Urothelium cell line (cell line): ENCODE measurements around the gene ZCCHC3.

ENCODE experiments used
- DNase-seq: peaks from one replicate; pipeline ENCODE4 v3.0.0; 2011; ENCODE audit warnings: low spot score, mixed read lengths
- FAIRE-seq: peaks from 2 replicates; lab custom pipeline; 2011; peaks lifted over from hg19 to GRCh38; lab: Jason Lieb, UNC

Gene ZCCHC3

GRCh38 chr20:311609-312008, 14.2 kb downstream of the ZCCHC3 start:
- FAIRE-seq: no peak
- no peak for DNase-seq

DNA sequence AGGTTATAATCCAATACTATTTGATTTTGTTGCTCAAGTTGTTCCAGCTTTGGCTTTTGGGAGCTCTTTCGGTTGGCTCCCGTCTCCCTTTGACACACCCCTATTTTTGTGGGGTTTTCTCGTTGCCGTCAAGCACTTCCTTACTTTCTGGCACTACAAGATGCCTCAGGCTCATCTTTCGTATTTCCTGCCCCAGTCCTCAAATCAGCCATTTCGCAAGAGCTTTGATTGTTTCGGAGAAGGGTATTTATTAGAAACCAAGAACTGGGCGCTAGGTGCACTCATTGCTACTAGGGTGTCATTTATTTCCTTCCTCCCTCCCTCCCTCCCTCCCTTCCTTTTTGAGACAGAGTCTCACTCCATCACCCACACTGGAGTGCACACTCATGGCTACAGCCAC, 14.7 kb downstream of the ZCCHC3 start:
- FAIRE-seq: no peak
- DNase-seq: no peak

GRCh38 chr20:312866-313265, 15.5 kb downstream of the ZCCHC3 start:
- DNase-seq (no peak), FAIRE-seq (no peak)

GRCh38 chr20:313402-313801, 16.0 kb downstream of the ZCCHC3 start:
- no peak for FAIRE-seq
- DNase-seq: no peak

DNA sequence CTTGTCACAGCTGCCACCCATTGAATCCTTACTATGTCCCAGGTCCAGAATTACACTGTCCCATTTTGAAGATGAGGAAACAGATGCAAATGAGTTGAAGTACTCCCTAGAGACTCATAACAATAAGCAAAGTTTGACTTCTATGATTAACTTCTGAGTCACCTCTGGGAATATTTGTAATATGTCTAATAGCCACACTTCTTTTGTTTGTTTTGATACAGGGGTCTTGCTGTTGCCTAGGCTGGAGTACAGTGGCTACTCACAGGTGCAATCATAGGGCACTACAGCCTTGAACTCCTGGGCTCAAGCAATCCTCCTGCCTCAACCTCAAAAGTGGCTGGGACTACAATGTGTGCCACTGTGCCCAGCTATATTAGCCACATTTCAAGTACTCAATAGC, 16.6 kb downstream of the ZCCHC3 start:
- DNase-seq (no peak), FAIRE-seq (no peak)

DNA sequence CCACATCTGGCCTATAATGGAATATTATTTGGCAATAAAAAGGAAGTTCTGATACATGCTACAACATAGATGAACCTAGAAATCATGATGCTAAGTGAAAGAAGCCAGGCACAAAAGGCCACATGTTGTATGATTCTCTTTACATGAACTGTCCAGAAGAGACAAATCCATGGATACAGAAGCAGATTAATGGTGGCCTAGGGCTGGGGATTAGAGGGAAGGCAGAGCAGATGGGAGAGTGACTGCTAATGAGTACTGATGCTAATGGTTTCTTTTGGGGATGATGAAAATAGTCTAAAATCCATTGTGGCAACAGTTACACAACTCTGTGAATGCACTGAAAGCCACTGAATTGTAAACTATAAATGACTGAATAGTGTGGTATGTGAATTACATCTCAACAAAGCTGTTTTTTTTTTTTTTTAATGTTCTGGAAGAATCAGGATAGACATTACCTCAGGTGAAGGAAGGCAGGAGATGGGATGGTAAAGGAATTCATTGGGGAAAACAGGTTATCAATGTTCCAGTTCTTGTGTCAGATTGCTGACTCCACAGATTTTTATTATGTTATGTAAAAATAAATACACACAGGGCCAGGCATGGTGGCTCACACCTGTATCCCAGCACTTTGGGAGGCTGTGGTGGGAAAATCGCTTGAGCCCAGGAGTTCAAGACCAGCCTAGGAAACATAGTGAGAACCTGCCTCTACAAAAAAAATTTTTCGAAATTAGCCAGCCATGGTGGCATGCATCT, 19.1 kb downstream of the ZCCHC3 start:
- DNase-seq: no peak
- no peak for FAIRE-seq

GRCh38 chr20:324177-325044, 27.0 kb downstream of the ZCCHC3 start:
- FAIRE-seq (peak; percentile 98), DNase-seq (peak; percentile 90)

DNA sequence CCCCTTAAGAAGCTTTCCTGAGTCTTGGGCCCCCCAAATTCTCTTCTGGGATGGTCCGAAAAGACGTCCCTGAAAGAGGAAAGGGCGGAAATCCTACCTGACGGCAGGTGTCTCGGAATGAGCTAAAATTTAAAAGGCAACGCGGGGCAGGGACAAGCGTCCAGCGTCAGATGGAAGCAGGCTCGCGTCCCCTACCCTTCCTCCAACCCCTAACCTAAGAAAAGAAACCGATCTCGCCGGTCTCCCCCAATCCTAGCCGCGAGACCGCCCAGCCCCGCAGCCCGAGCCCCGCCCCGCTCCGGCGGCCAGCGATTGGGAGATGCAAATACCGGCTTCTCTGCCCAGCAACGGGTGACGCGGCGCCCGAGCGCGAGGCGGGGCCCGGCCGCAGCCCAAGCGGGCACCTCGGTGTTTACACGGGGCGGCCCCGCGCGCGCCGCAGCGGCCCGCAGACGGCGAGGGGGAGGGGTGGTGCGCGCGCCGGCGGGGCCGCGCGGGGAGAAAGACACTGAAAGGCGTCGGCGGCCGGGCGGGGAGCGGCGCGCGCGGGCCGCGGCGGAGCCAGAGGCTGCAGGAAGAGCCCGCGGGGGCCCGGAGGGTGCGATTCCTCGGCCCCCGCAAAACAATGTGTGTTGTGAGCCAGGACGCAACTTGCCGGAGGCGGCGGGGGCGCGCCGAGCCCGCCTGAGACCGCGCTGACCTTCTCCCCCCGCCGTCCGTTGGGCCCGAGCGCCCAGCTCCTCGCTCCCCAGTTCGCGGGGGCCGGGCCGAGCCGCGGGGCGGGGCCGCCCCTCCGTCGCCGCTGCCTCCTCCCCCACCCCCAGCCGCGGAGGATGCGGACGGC, 27.9 kb downstream of the ZCCHC3 start, which contains the start of gene SOX12:
Gene SOX12, plus strand, starts transcription at position 508 of the 844 bp plus-strand sequence. CDS start 373 bp downstream, outside the sequence.
- FAIRE-seq (peak; percentile 20), DNase-seq (peak; percentile 92)

DNA sequence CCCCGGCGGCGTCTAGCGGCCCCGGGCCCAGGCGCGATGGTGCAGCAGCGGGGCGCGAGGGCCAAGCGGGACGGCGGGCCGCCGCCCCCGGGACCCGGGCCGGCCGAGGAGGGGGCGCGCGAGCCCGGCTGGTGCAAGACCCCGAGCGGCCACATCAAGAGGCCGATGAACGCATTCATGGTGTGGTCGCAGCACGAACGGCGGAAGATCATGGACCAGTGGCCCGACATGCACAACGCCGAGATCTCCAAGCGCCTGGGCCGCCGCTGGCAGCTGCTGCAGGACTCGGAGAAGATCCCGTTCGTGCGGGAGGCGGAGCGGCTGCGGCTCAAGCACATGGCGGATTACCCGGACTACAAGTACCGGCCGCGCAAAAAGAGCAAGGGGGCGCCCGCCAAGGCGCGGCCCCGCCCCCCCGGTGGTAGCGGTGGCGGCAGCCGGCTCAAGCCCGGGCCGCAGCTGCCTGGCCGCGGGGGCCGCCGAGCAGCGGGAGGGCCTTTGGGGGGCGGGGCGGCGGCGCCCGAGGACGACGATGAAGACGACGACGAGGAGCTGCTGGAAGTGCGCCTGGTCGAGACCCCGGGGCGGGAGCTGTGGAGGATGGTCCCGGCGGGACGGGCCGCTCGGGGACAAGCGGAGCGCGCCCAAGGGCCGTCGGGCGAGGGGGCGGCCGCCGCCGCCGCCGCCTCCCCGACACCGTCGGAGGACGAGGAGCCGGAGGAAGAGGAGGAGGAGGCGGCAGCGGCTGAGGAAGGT, 28.7 kb downstream of the ZCCHC3 start:
- no peak for FAIRE-seq
- peak; percentile 40 for DNase-seq

- DNase-seq (peak; percentile 32), FAIRE-seq (no peak)
Observed at GRCh38 chr20:326645-327185, 29.3 kb downstream of the ZCCHC3 start.

DNA sequence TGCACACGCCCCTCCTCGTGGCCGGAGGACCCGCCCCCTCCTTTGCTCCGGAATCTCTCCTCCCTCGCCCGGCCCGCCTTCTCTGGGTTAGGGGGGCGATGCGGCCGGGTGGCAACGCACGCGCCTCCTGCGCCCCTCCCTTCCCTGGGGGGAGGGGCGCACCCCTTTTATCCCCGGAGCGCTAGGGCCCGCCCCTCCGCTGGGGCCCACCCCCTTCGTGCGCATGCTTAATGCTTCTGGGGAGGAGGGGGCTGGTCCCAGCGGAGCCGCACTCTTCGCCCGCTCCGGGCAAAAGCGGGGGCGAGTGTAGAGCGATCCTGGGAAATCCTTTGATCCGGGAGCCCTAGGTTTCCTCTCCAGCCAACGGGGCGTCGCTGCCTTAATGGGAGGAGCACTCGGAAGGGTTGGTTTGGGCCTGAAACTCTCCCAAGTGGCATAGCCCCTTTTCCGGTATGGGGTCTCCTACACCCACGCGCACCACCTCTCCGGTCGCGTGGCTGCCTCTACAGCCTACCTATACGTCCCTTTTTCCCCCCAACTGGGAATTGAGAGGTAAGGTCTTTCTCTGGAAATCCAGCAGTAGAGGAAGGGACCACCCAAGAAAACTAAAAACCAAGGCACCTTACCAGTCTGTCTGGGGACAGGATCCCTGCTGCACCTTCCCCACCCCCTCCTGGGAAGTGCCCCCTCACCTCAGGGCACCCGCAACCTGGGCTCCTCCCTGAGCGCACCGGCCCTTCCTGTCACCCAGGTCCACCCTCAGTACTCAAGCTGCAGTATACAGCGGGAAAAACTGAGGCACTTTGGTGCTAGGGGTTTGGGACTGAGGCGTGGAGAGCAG, 30.0 kb downstream of the ZCCHC3 start:
- DNase-seq: peak; percentile 92
- no peak for FAIRE-seq

DNA sequence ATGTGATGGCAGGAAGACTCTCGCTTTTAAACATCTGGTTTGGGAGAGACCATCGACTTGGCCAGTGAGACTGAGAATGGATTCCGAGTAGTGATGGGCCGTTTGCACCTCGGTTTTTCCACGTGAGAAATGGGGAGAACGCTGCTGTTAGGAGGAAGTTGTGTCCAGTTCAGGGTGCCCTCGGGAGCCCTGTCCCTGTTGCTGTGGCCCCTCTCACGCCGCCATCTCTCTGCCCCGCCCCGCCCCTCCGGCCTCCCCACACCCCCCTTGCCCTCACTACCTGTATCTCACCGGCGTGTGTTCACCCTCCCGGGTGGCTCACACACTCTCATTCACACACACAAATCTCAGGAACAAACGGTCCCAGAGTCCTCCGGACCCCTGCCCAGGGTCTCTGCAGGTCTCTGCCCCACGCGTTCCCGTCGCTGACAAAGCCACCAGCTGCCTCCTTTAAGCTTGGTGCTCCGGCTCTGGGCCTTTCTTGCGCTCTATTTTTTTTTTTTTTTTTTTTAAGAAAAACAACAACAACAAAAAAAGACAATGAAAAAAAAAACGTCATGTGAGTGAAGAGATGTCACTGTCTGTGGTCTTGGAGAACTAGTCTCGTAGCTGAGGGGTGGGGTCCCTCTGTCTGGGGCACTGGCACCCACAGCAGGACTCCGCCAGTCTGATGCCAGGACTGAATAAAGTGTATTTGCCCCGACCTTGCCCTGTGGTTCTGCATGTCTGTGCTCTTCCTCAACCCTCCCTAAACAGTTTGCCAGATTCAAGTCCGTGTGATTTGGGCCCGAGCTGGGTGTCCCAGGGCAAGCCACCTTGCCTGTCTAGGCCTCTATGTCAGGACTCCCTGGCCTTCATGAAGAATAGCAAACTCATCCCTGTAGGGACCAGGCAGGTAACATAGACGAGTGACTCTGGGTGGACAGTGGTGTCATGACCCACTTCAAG, 30.9 kb downstream of the ZCCHC3 start:
- DNase-seq: peak; percentile 12
- FAIRE-seq: no peak

DNA sequence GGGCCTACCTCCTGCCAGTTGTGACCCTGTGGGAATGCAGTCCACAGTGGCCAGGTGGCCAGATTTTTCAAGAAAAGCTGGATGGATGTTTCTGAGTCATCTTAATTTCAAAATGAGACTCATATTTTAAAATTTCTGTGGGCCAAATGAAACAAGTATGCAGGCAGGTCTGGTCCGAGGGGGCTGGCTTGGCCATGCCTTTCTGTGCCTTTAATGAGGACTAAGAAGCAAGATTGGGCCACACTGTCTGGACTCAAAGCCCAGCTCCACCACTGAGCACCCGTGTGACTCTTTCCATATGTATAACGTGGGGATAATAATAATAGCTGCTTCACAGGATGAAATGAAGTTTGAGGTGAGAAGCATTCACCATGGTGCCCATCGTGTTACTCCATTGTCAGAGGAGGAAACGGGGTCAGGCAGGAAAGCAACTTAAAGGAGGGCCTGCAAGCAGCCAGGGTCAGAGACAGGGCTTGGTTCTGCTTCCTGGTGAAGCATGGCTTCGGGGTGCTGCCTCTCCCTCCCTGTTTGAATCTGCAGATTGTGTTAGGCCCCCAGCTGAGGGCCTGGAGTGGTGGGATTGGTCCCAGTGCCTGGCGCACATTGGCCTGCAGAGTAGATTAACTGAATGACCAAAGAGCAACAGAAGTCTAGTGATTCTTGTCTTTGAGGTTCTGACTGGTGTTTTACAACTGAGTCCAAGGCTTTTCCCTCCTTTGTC, 31.8 kb downstream of the ZCCHC3 start:
- FAIRE-seq: no peak

GRCh38 chr20:329851-330232, 32.5 kb downstream of the ZCCHC3 start:
- DNase-seq (no peak), FAIRE-seq (no peak)

More for the DNA sequence above, 31.8 kb downstream of the ZCCHC3 start:
- DNase-seq: no peak

- FAIRE-seq: no peak
- DNase-seq: peak; percentile 67
Observed at GRCh38 chr20:330233-331149, 33.1 kb downstream of the ZCCHC3 start.

GRCh38 chr20:334578-334977, 37.2 kb downstream of the ZCCHC3 start:
- no peak for FAIRE-seq
- DNase-seq: no peak
